ENCODE data around the gene SCAMP2. TPM values are rescaled to one million over a fixed set of nuclear protein-coding genes. Genes with fewer than 3 reads are reported as not detected.

Gene SCAMP2
- total and polyA plus RNA-seq, 2 of the 13 experiments (the other 11 are each of a cell fraction or from before 2014, with no cell fraction given): 34.8 to 121 TPM

- no peak for TF ChIP-seq NBN (conservative IDR thresholded peaks at IDR 0.05)
These were observed 37.8 kb downstream of the SCAMP2 start (continued) for GRCh38 chr15:74835312-74835823.

- ChIA-PET CTCF (ENCODE audit: low intra/inter-chr PET ratio, low total read pairs) (no interaction called here), POLR2A (interaction anchor here (0.6 kb wide), 1 partner anchor 26 kb away, joined by 3 read pairs; no protein-coding TSS in a partner anchor)
- intact Hi-C loops (cut with micrococcal nuclease; ENCODE audit: unreplicated experiment): loop anchor here (2.0 kb wide), 2 partner anchors 53 to 63 kb away; no protein-coding TSS in a partner anchor
- Histone ChIP-seq H3K4me1 (ENCODE audit: insufficient read depth, low read length) (peaks cover 30% of the 10 kb centered on the region), H2AFZ (ENCODE audit: low read length) (no peak overlapping the region), H3K9ac (ENCODE audit: insufficient read depth, low read depth, low read length) (no peak overlapping the region), H3K27ac (ENCODE audit: extremely low read length, insufficient read depth, low read length) (no peak overlapping the region), H3K4me3 (replicated peaks in 1 of 3; ENCODE audit: insufficient read depth in 1 of 3, low read depth in 2 of 3, low read length in 3 of 3) (peak overlapping the region in 1 of 3 experiments; percentile 13; a peak in 1 of 6 replicates), H3K79me2 (ENCODE audit: insufficient read depth, low read length) (no peaks in the 10 kb centered on the region), H3K9me3 (ENCODE audit: low read length) (no peaks in the 10 kb centered on the region), H4K20me1 (ENCODE audit: insufficient read depth, low read length) (no peaks in the 10 kb centered on the region), H3K27me3 (ENCODE audit: control insufficient read depth in 1 of 2, insufficient read depth in 2 of 2, low read length in 2 of 2) (peaks cover 2 to 22% of the 10 kb centered on the region in 2 experiments; a peak in 3 of 5 replicates), H3K4me2 (ENCODE audit: low read depth, low read length) (no peak overlapping the region), H3K36me3 (replicated peaks in 1 of 2; ENCODE audit: control insufficient read depth in 1 of 2, insufficient read depth in 2 of 2, low read length in 2 of 2) (peaks cover 0 to 3% of the 10 kb centered on the region in 2 experiments; a peak in 1 of 5 replicates)
- ATAC-seq: peak; percentile 17
- no peak for TF ChIP-seq IRF1 (CRISPR knock-in tag; IDR thresholded peaks at IDR 0.05; ENCODE audit: low read depth)
- peak; percentile 11; the same call in 1 of the 2 replicates for TF ChIP-seq TFAP4 (IDR thresholded peaks at IDR 0.05; ENCODE audit: borderline replicate concordance, low read depth)
- no peak for TF ChIP-seq POLR2A (IDR thresholded peaks at IDR 0.05; ENCODE audit: insufficient read depth in 1 of 2, low read depth in 2 of 2, low read length in 2 of 2)
- no peak for TF ChIP-seq ZNF10 (CRISPR knock-in tag; IDR thresholded peaks at IDR 0.05; ENCODE audit: borderline replicate concordance, low read depth)
- TF ChIP-seq SCMH1 (CRISPR knock-in tag; IDR thresholded peaks at IDR 0.05; ENCODE audit: borderline replicate concordance): no peak
- no peak for TF ChIP-seq ZNF7 (CRISPR knock-in tag; IDR thresholded peaks at IDR 0.05)
- TF ChIP-seq ZNF710 (CRISPR knock-in tag; IDR thresholded peaks at IDR 0.05; ENCODE audit: borderline replicate concordance): no peak
- no TSS peak for BruUV-seq (replicated peaks)
- FAIRE-seq: no peak
- in situ Hi-C loops (cut with HindIII; ENCODE audit: extremely low pct_ligation_motif_present, low pct_unique_long_range_greater_than_20kb): no loop called here
- DNase-seq (ENCODE audit: low spot score): no peak
- WGBS (ENCODE audit: low lambda C conversion rate): 50% methylated on average over 1 of the region's 12 CpGs
These were observed 39.6 kb downstream of the SCAMP2 start for GRCh38 chr15:74833376-74834107.

All from HepG2 (cell line).